ENCODE results near the gene PTGS2.

GRCh38 chr1:186629341-186629740 is 50.9 kb downstream of the PTGS2 start:
- TF ChIP-seq, protein P1, sequence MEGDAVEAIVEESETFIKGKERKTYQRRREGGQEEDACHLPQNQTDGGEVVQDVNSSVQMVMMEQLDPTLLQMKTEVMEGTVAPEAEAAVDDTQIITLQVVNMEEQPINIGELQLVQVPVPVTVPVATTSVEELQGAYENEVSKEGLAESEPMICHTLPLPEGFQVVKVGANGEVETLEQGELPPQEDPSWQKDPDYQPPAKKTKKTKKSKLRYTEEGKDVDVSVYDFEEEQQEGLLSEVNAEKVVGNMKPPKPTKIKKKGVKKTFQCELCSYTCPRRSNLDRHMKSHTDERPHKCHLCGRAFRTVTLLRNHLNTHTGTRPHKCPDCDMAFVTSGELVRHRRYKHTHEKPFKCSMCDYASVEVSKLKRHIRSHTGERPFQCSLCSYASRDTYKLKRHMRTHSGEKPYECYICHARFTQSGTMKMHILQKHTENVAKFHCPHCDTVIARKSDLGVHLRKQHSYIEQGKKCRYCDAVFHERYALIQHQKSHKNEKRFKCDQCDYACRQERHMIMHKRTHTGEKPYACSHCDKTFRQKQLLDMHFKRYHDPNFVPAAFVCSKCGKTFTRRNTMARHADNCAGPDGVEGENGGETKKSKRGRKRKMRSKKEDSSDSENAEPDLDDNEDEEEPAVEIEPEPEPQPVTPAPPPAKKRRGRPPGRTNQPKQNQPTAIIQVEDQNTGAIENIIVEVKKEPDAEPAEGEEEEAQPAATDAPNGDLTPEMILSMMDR (conservative IDR thresholded peaks at IDR 0.05; ENCODE audit: low read depth in 2 of 2) = no peak
- TF ChIP-seq EZH2phosphoT487 (IDR thresholded peaks at IDR 0.05; ENCODE audit: unreplicated experiment) (no peak), EZH2 (IDR thresholded peaks at IDR 0.05; ENCODE audit: low read depth, unreplicated experiment) (no peak), POLR2AphosphoS5 (IDR thresholded peaks at IDR 0.05; ENCODE audit: low read depth) (no peak), REST (IDR thresholded peaks at IDR 0.05; ENCODE audit: unreplicated experiment) (no peak), JUNB (IDR thresholded peaks at IDR 0.05; ENCODE audit: unreplicated experiment) (no peak), ETS1 (IDR thresholded peaks at IDR 0.05) (no peak)
